HG02840 (cell line): ENCODE results near the gene TNN.
"Not testable (repeated sequence)": the region's sequence is repeated elsewhere in the genome, so short reads cannot be mapped to it uniquely, and the experiment has no call there.

Source experiments
- ATAC-seq: cut with Tn5 transposase; IDR thresholded peaks from one replicate; pipeline ENCODE4 v1.9.1; 2021; ENCODE audit warnings: mild to moderate bottlenecking, moderate library complexity, moderate number of reproducible peaks; ENCODE audit not compliant: unreplicated experiment, low FRiP score

Gene TNN

DNA sequence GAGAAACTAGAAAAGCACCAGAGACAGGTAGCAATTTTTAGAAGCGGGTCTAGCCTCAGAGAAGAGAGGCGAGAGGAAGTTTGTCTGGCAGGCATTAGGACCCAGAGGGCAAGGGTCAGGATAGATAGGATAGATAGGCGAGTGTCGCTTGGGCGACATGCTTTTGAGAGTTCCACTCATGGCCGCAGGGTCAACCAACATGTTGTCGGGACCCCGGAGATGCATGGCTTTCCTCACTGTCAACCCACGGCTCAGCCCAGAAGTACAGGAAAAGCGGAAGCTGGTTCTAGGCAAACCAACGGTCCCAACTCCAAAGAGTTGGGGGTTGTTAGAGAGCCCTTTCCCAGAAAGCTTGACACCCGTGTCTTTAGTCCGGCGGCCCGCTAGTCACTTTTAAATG, 38.9 kb downstream of the TNN start:
- not testable (repeated sequence) for ATAC-seq

DNA sequence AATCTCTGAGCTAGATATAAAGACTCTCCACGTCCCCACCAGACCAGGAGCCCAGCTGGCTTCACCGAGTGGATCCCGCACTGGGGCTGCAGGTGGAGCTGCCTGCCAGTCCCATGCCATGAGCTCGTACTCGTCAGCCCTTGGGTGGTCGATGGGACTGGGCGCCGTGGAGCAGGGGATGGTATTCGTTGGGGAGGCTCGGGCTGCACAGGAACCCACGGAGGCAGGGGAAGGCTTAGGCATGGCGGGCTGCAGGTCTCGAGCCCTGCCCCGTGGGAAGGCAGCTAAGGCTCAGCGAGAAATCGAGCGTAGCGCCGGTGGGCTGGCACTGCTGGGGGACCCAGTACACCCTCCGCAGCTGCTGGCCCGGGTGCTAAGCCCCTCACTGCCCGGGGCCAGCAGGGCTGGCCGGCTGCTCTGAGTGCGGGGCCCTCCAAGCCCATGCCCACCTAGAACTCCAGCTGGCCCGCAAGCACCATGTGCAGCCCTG, 40.7 kb downstream of the TNN start:
- ATAC-seq = not testable (repeated sequence)

DNA sequence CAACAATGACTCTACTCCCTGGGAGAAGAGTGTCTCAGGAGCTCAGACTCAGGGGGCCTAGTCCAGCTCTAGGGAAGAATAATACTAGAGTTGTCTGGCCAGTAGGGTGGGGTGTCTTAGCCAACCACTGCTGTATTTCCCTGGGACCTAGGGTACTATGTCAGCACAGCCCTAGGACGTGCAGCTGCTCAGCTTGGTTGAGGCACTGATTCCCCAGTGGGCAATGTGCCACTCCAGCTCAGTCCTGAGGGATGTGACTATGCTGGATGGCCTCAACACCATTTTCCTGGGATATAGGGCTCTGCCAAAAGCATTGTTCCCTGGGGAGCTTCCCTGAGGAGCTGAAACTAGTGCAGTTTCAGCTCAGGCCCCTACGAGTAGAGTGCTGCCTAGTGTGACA, 47.4 kb downstream of the TNN start:
- no peak for ATAC-seq

- ATAC-seq = no peak
Observed at GRCh38 chr1:175116210-175116798, 48.7 kb downstream of the TNN start.

GRCh38 chr1:175116903-175117302, 49.3 kb downstream of the TNN start:
- no peak for ATAC-seq

GRCh38 chr1:175118375-175119367, 51.0 kb downstream of the TNN start:
- no peak for ATAC-seq

- no peak for ATAC-seq
Observed at GRCh38 chr1:175120511-175120910, 52.9 kb downstream of the TNN start.

GRCh38 chr1:175124861-175125260, 57.2 kb downstream of the TNN start:
- no peak for ATAC-seq

DNA sequence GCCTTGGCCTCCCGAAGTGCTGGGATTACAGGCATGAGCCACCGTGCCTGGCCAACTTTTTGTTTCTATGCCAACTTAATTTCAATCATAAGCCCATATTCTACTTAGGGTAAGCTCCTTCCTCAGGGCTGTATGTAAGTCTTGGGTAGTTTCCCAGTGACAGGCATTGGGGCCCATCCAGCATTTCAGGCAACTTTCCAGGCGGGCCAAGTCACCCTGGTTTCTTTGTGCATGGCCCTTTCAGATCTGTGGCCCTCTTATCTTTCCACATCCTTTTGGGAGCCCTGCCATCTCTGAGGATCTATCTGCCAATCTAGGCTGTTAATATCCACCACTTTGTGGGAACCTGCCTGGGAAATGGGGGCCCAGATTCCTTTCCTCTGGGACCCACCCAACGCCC, 58.7 kb downstream of the TNN start:
- no peak for ATAC-seq

DNA sequence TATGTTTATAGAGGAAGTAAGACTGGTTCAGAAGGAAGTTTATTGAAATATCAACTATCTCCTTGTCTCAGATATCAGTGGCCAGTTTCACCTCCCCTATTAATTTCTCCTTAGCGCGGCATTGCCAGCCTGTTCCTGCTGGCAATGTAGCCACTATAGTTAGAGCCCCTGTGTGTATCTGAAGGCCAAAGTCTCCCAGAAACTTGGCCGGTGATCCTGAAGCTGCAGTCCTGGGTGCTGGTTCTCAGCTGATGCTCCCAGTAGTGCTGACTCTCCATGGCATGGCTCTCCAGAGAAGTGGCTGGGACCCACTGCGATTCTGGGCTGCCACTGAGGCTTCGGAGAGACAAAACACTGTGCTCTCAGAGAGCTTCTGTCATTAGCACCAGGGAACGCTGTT, 59.9 kb downstream of the TNN start:
- no peak for ATAC-seq

DNA sequence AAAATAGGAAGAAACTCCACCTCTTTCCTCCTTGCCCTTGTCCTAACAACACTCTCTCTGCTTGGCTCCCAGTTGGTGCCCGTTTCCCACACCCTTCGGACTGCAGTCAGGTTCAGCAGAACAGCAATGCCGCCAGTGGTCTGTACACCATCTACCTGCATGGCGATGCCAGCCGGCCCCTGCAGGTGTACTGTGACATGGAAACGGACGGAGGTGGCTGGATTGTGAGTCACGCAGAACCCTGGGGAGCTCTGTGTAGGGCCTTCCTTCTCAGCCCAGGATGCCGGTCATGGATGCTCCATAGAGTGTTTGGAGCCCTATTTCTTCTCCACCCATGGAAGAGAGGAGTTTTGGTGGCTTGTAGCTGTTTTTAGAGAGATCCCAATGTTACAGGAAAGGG, 60.9 kb downstream of the TNN start:
- no peak for ATAC-seq

DNA sequence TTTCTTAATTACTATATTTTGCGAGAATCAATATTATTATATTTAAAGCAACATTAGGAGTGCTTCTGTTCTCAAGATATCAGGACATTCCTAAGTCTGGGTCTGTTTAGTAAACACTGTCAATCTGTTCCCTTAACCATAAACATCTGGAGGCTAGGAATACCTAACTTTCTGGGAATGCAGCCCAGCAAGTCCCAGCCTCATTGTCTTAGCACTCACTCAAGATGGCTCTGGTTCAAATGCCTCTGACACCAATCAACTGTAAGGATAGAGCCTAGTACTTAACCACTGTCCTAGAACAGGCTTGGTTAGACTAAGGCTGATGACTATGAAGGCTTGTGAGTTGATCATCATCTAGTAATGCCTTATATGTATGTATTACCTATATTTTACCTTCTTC, 61.5 kb downstream of the TNN start:
- no peak for ATAC-seq

DNA sequence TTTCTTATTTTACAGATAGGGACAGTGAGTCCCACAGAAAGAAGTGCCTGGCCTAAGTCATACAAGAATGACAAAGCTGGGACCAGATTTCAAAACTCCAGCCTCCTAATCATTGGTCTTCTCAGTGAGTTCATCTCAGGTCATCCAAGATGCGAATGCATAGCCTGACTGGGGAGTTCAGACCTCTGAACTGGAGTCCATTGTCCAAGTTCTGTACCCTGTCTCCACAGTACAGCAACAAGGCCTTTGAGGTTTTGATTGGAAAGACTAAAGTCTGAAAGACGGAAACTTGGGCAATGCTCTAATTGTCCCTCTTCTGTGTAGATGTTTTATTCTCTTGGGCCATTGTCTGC, 62.0 kb downstream of the TNN start:
- ATAC-seq = no peak

GRCh38 chr1:175129997-175130648, 62.5 kb downstream of the TNN start:
- ATAC-seq = no peak

DNA sequence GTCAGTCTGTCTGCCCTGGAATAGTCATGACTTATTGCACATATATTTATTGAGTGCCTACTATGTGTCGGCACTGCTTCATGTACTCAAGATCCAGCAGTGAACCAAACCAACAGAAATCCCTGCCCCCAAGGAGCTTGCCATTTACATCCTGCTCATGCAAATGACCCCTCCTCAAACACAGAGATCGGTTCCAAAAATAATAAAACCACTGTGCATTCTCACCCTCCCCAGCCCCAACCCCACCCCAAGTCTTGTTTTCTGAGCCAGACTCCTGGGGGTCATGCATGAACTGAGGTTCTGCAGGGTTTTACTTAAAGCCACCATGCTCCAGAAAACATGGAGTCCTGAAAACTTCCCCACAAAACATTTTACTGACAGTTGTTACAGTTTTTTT, 63.0 kb downstream of the TNN start:
- no peak for ATAC-seq

DNA sequence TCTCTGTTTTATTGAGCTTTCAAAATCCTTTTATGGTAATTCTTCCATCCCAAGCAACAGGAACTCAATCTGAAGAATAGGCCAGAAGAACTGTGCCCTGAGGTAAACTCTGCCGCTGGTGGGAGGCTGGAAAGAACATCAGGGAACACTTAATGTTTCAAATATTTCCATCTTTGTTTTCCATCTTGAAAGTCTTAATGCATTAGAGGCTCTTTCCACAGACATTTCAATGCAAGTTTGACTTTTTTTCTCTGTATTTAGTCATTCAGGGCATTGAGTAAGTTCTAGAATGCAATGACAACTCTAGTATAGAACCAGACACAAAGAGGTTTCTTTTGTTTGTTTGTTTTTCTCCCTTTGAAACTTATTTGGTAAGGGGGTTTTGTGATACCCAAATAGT, 63.5 kb downstream of the TNN start:
- no peak for ATAC-seq

- no peak for ATAC-seq
Observed at GRCh38 chr1:175132436-175132835, 64.8 kb downstream of the TNN start.

GRCh38 chr1:175133673-175134435, 66.2 kb downstream of the TNN start:
- ATAC-seq = no peak

DNA sequence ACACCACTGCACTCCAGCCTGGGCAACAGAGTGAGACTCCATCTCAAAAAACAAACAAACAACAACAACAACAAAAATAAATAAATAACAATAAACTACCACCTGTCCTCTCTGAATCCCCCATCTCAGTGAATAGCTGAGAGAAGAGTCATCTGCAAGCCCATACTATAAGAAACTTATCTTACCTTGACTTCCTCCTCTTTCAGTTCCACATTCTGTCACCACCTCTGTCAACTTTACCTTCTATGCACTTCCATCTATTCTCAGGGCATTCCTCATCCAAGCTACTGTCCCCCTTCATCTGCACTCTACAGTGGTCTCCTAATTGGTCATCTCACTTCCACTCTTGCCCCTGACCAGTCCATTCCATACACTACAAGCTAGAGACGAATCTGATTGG, 66.9 kb downstream of the TNN start:
- ATAC-seq = no peak

DNA sequence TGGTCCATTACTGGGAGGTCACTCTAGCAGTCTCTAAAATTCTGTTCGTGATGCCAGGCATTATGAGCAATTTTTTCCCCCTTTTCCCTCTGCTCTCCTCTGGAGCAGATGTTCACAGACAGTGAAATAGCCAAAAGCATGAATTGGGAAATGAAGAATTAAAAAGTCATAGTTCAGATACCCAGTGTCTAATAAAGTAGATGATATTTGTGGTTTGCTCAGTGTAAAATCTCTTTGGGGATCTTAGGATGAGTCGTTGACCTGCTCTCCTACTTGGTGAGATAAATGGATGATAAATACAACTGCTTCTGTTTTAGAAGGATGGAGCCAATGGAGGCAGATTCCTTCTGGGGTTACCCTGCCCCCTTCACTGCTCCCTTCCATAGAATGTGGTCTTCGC, 68.6 kb downstream of the TNN start:
- no peak for ATAC-seq

- no peak for ATAC-seq
Observed at GRCh38 chr1:175137369-175137768, 69.7 kb downstream of the TNN start.
